Endothelial cell of umbilical vein (primary cell): ENCODE results near the gene GNB1. TPM values are rescaled to one million over a fixed set of nuclear protein-coding genes. Genes with fewer than 3 reads are reported as not detected.

Experiments used
- BruUV-seq: library from RNA; stranded (reverse); fragments of 400-500 nt; replicated peaks from 2 replicates; lab custom pipeline; 2021; lab: Mats Ljungman, UMichigan
- CTCF ChIA-PET: fragments of 300-600, 350-600 bp; sonication (Branson Sonifier 250); formaldehyde crosslinking; loops from one replicate; lab custom pipeline; 2021; ENCODE audit warnings: antibody characterized with exemption, inconsistent platforms; lab: Charles Lee
- POLR2A ChIA-PET: fragments of 300-600, 350-600 bp; sonication (Branson Sonifier 250); formaldehyde crosslinking; loops from one replicate; lab custom pipeline; 2021; ENCODE audit warnings: antibody characterized with exemption, inconsistent platforms; lab: Charles Lee
- DNase-seq: peaks from one replicate; pipeline ENCODE4 v3.0.0-alpha.2; 2011; ENCODE audit warnings: low read depth, low spot score
- FAIRE-seq: peaks from 2 replicates; lab custom pipeline; 2011; peaks lifted over from hg19 to GRCh38; lab: Jason Lieb, UNC
- H2AFZ ChIP-seq: 2 replicates; pipeline ENCODE4 v1.6.0; 2012; ENCODE audit warnings: low read depth, low read length, control low read depth, inconsistent platforms
- H3K27ac ChIP-seq: 2 replicates; pipeline ENCODE4 v1.5.1; 2011; ENCODE audit warnings: low read depth, mild to moderate bottlenecking, control low read depth, low read length, moderate library complexity; ENCODE audit not compliant: insufficient read depth
- H3K27me3 ChIP-seq, 2 experiments: 2 replicates each; pipeline versions ENCODE4 v1.6.0 to v1.6.1; 2011; ENCODE audit warnings: low read length in 2 of 2, mixed read lengths in 1 of 2; ENCODE audit not compliant: control insufficient read depth in 2 of 2, insufficient read depth in 2 of 2
- H3K36me3 ChIP-seq, 2 experiments: 2 replicates in 1 of 2; 3 replicates in 1 of 2; pipeline ENCODE4 v1.5.1; 2011; ENCODE audit warnings: low read length in 2 of 2, mild to moderate bottlenecking in 1 of 2, moderate library complexity in 1 of 2; ENCODE audit not compliant: control insufficient read depth in 2 of 2, insufficient read depth in 2 of 2; ENCODE audit errors: extremely low read depth in 1 of 2
- H3K4me1 ChIP-seq: 3 replicates; pipeline ENCODE4 v1.5.1; 2011; ENCODE audit warnings: mild to moderate bottlenecking, low read length; ENCODE audit not compliant: control insufficient read depth, insufficient read depth; ENCODE audit errors: extremely low read depth
- H3K4me2 ChIP-seq: 2 replicates; pipeline ENCODE4 v1.6.1; 2011; ENCODE audit warnings: low read length, control low read depth, mixed read lengths; ENCODE audit not compliant: insufficient read depth
- H3K4me3 ChIP-seq, 3 experiments: fragments of 200-600 bp in 1 of 3; sonication (generic), shearing (Covaris generic) in 1 of 3; replicated peaks in 1 of 3; 2 replicates each; pipeline ENCODE4 v1.5.1; 2011 to 2016; ENCODE audit warnings: control low read depth in 3 of 3, low read length in 3 of 3, mild to moderate bottlenecking in 2 of 3, inconsistent platforms in 1 of 3, low read depth in 1 of 3, moderate library complexity in 1 of 3; ENCODE audit not compliant: insufficient read depth in 1 of 3
- H3K79me2 ChIP-seq: 2 replicates; pipeline ENCODE4 v1.6.0; 2012; ENCODE audit warnings: low read length, inconsistent platforms; ENCODE audit not compliant: control insufficient read depth, insufficient read depth
- H3K9ac ChIP-seq: replicated peaks from 2 replicates; pipeline ENCODE3; 2011; ENCODE audit warnings: low read length, control low read depth; ENCODE audit not compliant: insufficient read depth; ENCODE audit errors: extremely low read depth
- H3K9me1 ChIP-seq: replicated peaks from 3 replicates; pipeline ENCODE4 v1.6.0; 2011; ENCODE audit warnings: mild to moderate bottlenecking, low read length; ENCODE audit not compliant: control insufficient read depth, insufficient read depth; ENCODE audit errors: extremely low read depth
- H3K9me3 ChIP-seq: replicated peaks from 2 replicates; pipeline ENCODE4 v1.5.1; 2012; ENCODE audit warnings: low read length, inconsistent platforms; ENCODE audit not compliant: control insufficient read depth, insufficient read depth
- H4K20me1 ChIP-seq: replicated peaks from 2 replicates; pipeline ENCODE3; 2011; ENCODE audit warnings: mild to moderate bottlenecking, low read length; ENCODE audit not compliant: control insufficient read depth, insufficient read depth; ENCODE audit errors: extremely low read depth
- EZH2 ChIP-seq: IDR thresholded peaks from 2 replicates; pipeline ENCODE4 v1.6.1; 2012; ENCODE audit warnings: borderline replicate concordance, low read depth, mild to moderate bottlenecking, moderate library complexity, low read length, inconsistent platforms; ENCODE audit not compliant: severe bottlenecking
- FOS ChIP-seq: IDR thresholded peaks from 2 replicates; pipeline ENCODE4 v1.6.1; 2011; ENCODE audit warnings: mild to moderate bottlenecking, low read length, moderate library complexity, borderline replicate concordance; ENCODE audit not compliant: insufficient read depth
- GATA2 ChIP-seq: IDR thresholded peaks from 2 replicates; pipeline ENCODE4 v1.7.0; 2011; ENCODE audit warnings: low read depth, mild to moderate bottlenecking, moderate library complexity, mixed read lengths, low read length; ENCODE audit not compliant: insufficient read length, insufficient read depth
- JUN ChIP-seq: IDR thresholded peaks from 2 replicates; pipeline ENCODE4 v1.6.1; 2011; ENCODE audit warnings: borderline replicate concordance, low read depth; ENCODE audit not compliant: insufficient read length, insufficient read depth
- MYC ChIP-seq: IDR thresholded peaks from one replicate; pipeline ENCODE4 v1.6.1; 2011; ENCODE audit warnings: mild to moderate bottlenecking, low read depth, low read length
- POLR2A ChIP-seq: IDR thresholded peaks from 2 replicates; pipeline ENCODE4 v1.6.1; 2012; ENCODE audit warnings: low read depth, mild to moderate bottlenecking, control low read depth, low read length
- POLR2AphosphoS5 ChIP-seq: IDR thresholded peaks from 2 replicates; pipeline ENCODE4 v1.6.1; 2012; ENCODE audit warnings: low read depth, mild to moderate bottlenecking, control low read depth, low read length, moderate library complexity; ENCODE audit not compliant: insufficient read depth
- dilution Hi-C: fragments of 300-500 bp; cut with MboI; formaldehyde crosslinking; loops from one replicate; pipeline ENCODE4 v1.15.0; 2019; ENCODE audit warnings: low sequenced_read_pairs; ENCODE audit not compliant: extremely low pct_ligation_motif_present
- intact Hi-C: fragments of 100-400 bp; cut with micrococcal nuclease; formaldehyde crosslinking; loops from one replicate; pipeline ENCODE4 v1.10.0; 2022
- polyA plus RNA-seq, 4 experiments: library from polyadenylated mRNA; depleted of rRNA in 3 of 4; stranded (reverse) in 3 of 4; unstranded in 1 of 4; fragments of >200 nt; gene quantifications; 2 replicates each; pipeline versions ENCODE4 v1.2.1 to v1.2.3, GENCODE V29; 2011 to 2012; ENCODE audit warnings: missing spikeins in 1 of 4
- total RNA-seq: library from RNA; stranded (reverse); gene quantifications from 2 replicates; pipeline ENCODE4 v1.2.3, GENCODE V29; 2021
- TF ChIP-seq, protein P1 (sequence below): IDR thresholded peaks from 2 replicates; pipeline ENCODE4 v1.6.1; 2011; ENCODE audit not compliant: insufficient read depth, insufficient read length
- TF ChIP-seq, protein P2 (sequence below), 2 donors: IDR thresholded peaks; 1 replicate in 1 of 2; 2 replicates in 1 of 2; pipeline ENCODE4 v1.5.1; 2011; ENCODE audit warnings: low read length in 2 of 2, mild to moderate bottlenecking in 2 of 2, moderate library complexity in 2 of 2, control low read depth in 1 of 2, inconsistent platforms in 1 of 2, low read depth in 1 of 2; ENCODE audit not compliant: insufficient read depth in 1 of 2; ENCODE audit errors: extremely low read depth in 1 of 2

The GNB1 gene
- total and polyA plus RNA-seq, 2 donors (not counting 3 experiments of a cell fraction or from before 2014, with no cell fraction given): 501 to 529 TPM

DNA sequence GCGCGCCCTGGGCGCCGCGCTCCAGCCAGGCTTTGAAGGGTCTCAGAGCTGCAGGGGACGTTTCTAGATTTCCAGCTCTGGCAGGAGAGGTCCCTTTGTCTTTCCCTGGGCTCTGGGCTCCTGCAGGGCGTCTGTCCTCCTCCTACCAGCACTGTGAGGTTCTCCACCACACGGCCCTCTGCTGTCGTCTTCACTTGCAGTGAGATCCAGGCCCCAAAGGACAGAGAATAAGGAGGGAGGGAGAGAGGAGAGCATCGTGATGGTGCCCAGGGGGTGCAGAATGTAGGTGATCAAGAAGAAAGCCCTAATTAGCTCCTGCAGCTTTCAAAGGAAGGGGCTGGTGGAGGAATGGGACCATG, 4.2 kb upstream of the GNB1 start:
- FAIRE-seq: no peak
- POLR2A ChIA-PET: no interaction called here

More for the DNA sequence above, 4.2 kb upstream of the GNB1 start:
- H3K9ac ChIP-seq: no peak overlapping the region
- H3K9me3 ChIP-seq: no peaks in the 10 kb centered on the region
- DNase-seq: no peak
- no peaks in the 10 kb centered on the region for H3K9me1 ChIP-seq
- no TSS peak for BruUV-seq
- peaks cover 4% of the 10 kb centered on the region for H3K79me2 ChIP-seq
- no peaks in the 10 kb centered on the region for H3K36me3 ChIP-seq
- no peak overlapping the region for H2AFZ ChIP-seq
- H4K20me1 ChIP-seq: no peaks in the 10 kb centered on the region
- H3K27me3 ChIP-seq: no peaks in the 10 kb centered on the region
- TF ChIP-seq JUN (no peak), FOS (no peak), EZH2 (no peak), POLR2AphosphoS5 (no peak), GATA2 (no peak), MYC (no peak), POLR2A (no peak)
- TF ChIP-seq, protein P1, sequence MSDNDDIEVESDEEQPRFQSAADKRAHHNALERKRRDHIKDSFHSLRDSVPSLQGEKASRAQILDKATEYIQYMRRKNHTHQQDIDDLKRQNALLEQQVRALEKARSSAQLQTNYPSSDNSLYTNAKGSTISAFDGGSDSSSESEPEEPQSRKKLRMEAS: no peak
- TF ChIP-seq, protein P2, sequence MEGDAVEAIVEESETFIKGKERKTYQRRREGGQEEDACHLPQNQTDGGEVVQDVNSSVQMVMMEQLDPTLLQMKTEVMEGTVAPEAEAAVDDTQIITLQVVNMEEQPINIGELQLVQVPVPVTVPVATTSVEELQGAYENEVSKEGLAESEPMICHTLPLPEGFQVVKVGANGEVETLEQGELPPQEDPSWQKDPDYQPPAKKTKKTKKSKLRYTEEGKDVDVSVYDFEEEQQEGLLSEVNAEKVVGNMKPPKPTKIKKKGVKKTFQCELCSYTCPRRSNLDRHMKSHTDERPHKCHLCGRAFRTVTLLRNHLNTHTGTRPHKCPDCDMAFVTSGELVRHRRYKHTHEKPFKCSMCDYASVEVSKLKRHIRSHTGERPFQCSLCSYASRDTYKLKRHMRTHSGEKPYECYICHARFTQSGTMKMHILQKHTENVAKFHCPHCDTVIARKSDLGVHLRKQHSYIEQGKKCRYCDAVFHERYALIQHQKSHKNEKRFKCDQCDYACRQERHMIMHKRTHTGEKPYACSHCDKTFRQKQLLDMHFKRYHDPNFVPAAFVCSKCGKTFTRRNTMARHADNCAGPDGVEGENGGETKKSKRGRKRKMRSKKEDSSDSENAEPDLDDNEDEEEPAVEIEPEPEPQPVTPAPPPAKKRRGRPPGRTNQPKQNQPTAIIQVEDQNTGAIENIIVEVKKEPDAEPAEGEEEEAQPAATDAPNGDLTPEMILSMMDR (IDR thresholded peaks at IDR 0.05; ENCODE audit: extremely low read depth in 1 of 2, insufficient read depth in 1 of 2, low read depth in 1 of 2, low read length in 2 of 2): no peak
- H3K4me3 ChIP-seq: no peak overlapping the region
- CTCF ChIA-PET: interaction anchor here (0.6 kb wide), 1 partner anchor 11 kb away, joined by 3 read pairs; no protein-coding TSS in a partner anchor
- peaks cover 7% of the 10 kb centered on the region for H3K4me1 ChIP-seq
- dilution Hi-C loops: no loop called here
- H3K27ac ChIP-seq: no peak overlapping the region
- intact Hi-C loops: no loop called here
- no peak overlapping the region for H3K4me2 ChIP-seq
